HepG2 (cell line): Measurements from ENCODE around the gene MT1A. TPM values are rescaled to one million over a fixed set of nuclear protein-coding genes. Genes with fewer than 3 reads are reported as not detected.
A peak's percentile ranks its signal among the peaks of the same experiment; 100 is the strongest.

Experiments
- FOXC1 ChIP-seq: sonication (generic); formaldehyde crosslinking; IDR thresholded peaks from 2 replicates; pipeline ENCODE4 v1.8.0; 2022; ENCODE audit warnings: mild to moderate bottlenecking, missing genetic modification reagents, borderline replicate concordance
- HDAC6 ChIP-seq: fragments of 200-600 bp; sonication (generic); IDR thresholded peaks from 2 replicates; pipeline ENCODE4 v1.7.0; 2017; ENCODE audit warnings: mild to moderate bottlenecking, antibody characterized with exemption, low read length, low read depth
- MED13 ChIP-seq: sonication (generic); formaldehyde crosslinking; IDR thresholded peaks from 2 replicates; pipeline ENCODE4 v1.5.0; 2020; ENCODE audit warnings: missing genetic modification reagents
- SNAI1 ChIP-seq: sonication (generic); formaldehyde crosslinking; IDR thresholded peaks from 2 replicates; pipeline ENCODE4 v1.5.0; 2020; ENCODE audit warnings: mild to moderate bottlenecking, missing genetic modification reagents, borderline replicate concordance
- SNAPC4 ChIP-seq: sonication (generic); formaldehyde crosslinking; IDR thresholded peaks from 2 replicates; pipeline ENCODE4 v1.4.0; 2020; ENCODE audit warnings: mild to moderate bottlenecking, missing genetic modification reagents
- TOE1 ChIP-seq: sonication (generic); formaldehyde crosslinking; IDR thresholded peaks from 2 replicates; pipeline ENCODE4 v1.4.0; 2020; ENCODE audit warnings: mild to moderate bottlenecking, missing genetic modification reagents
- ZFP37 ChIP-seq: sonication (generic); formaldehyde crosslinking; IDR thresholded peaks from 2 replicates; pipeline ENCODE4 v1.4.0; 2020; ENCODE audit warnings: missing genetic modification reagents, borderline replicate concordance
- ZHX1 ChIP-seq: sonication (generic); formaldehyde crosslinking; IDR thresholded peaks from 2 replicates; pipeline ENCODE4 v1.8.1; 2022; ENCODE audit warnings: low read depth, mild to moderate bottlenecking, missing genetic modification reagents
- ZNF12 ChIP-seq: sonication (generic); formaldehyde crosslinking; IDR thresholded peaks from 2 replicates; pipeline ENCODE4 v1.5.0; 2020; ENCODE audit warnings: missing genetic modification reagents
- ZNF121 ChIP-seq: sonication (generic); formaldehyde crosslinking; IDR thresholded peaks from 2 replicates; pipeline ENCODE4 v1.5.0; 2020; ENCODE audit warnings: mild to moderate bottlenecking, missing genetic modification reagents
- ZNF205 ChIP-seq: IDR thresholded peaks from 2 replicates; pipeline ENCODE4 v1.6.1; 2018; ENCODE audit warnings: missing biosample characterization, missing genetic modification reagents
- ZNF3 ChIP-seq: IDR thresholded peaks from 2 replicates; pipeline ENCODE4 v1.7.0; 2017; ENCODE audit warnings: inconsistent platforms
- ZNF484 ChIP-seq: sonication (generic); formaldehyde crosslinking; IDR thresholded peaks from 2 replicates; pipeline ENCODE4 v1.5.1; 2020; ENCODE audit warnings: mild to moderate bottlenecking, low read depth, missing genetic modification reagents, borderline replicate concordance
- ZNF652 ChIP-seq: IDR thresholded peaks from 2 replicates; pipeline ENCODE4 v1.6.1; 2016; ENCODE audit warnings: low read depth, borderline replicate concordance
- polyA plus RNA-seq, 8 experiments: library from polyadenylated mRNA; depleted of rRNA in 3 of 8; stranded (reverse) in 7 of 8; unstranded in 1 of 8; fragments of >200 nt; fragmentation: Illumina TruSeq in 4 of 8; extraction: Trizol in 4 of 8; gene quantifications; 2 replicates each; pipeline versions ENCODE4 v1.2.1 to v1.2.3, GENCODE V29; 2011 to 2016; ENCODE audit warnings: low read depth in 4 of 8, missing spikeins in 1 of 8, mixed read lengths in 1 of 8; ENCODE audit not compliant: insufficient read depth in 1 of 8
- total RNA-seq, 5 experiments: library from RNA; depleted of rRNA; stranded (reverse); fragments of >200 nt; fragmentation: Illumina TruSeq; extraction: Trizol; gene quantifications; 2 replicates each; pipeline ENCODE4 v1.2.3, GENCODE V29; 2016; ENCODE audit warnings: low read depth in 1 of 5
- TF ChIP-seq, protein P1 (sequence below): sonication (generic); formaldehyde crosslinking; conservative IDR thresholded peaks from 2 replicates; pipeline ENCODE4 v1.4.0; 2020; ENCODE audit warnings: missing genetic modification reagents
- TF ChIP-seq, protein P2 (sequence below): sonication (generic); formaldehyde crosslinking; IDR thresholded peaks from 2 replicates; pipeline ENCODE4 v1.4.0; 2020; ENCODE audit warnings: missing genetic modification reagents

Gene MT1A
- total and polyA plus RNA-seq, 2 of the 13 experiments (the other 11 are each of a cell fraction or from before 2014, with no cell fraction given) = 8.3 to 10.4 TPM

GRCh38 chr16:56667581-56668571 is 29.4 kb downstream of the MT1A start, which contains the start of gene MT1G (continued):
- TF ChIP-seq ZNF652 (CRISPR knock-in tag) (no peak), ZFP37 (CRISPR knock-in tag) (peak; percentile 23; the same call in 1 of the 2 replicates), TOE1 (CRISPR knock-in tag) (no peak), ZNF121 (CRISPR knock-in tag) (no peak), ZNF3 (no peak), ZNF12 (no peak), HDAC6 (no peak), ZNF484 (CRISPR knock-in tag) (no peak), SNAI1 (CRISPR knock-in tag) (0 out of 2 replicates have a peak, but pooled peaks have one; percentile 45), ZNF205 (CRISPR knock-in tag) (no peak), ZHX1 (CRISPR knock-in tag) (no peak), MED13 (CRISPR knock-in tag) (no peak), FOXC1 (CRISPR knock-in tag) (0 out of 2 replicates have a peak, but pooled peaks have one; percentile 16), SNAPC4 (CRISPR knock-in tag) (no peak)
- TF ChIP-seq, protein P1, sequence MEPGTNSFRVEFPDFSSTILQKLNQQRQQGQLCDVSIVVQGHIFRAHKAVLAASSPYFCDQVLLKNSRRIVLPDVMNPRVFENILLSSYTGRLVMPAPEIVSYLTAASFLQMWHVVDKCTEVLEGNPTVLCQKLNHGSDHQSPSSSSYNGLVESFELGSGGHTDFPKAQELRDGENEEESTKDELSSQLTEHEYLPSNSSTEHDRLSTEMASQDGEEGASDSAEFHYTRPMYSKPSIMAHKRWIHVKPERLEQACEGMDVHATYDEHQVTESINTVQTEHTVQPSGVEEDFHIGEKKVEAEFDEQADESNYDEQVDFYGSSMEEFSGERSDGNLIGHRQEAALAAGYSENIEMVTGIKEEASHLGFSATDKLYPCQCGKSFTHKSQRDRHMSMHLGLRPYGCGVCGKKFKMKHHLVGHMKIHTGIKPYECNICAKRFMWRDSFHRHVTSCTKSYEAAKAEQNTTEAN = peak; percentile 33; the same call in 1 of the 2 replicates
- TF ChIP-seq, protein P2, sequence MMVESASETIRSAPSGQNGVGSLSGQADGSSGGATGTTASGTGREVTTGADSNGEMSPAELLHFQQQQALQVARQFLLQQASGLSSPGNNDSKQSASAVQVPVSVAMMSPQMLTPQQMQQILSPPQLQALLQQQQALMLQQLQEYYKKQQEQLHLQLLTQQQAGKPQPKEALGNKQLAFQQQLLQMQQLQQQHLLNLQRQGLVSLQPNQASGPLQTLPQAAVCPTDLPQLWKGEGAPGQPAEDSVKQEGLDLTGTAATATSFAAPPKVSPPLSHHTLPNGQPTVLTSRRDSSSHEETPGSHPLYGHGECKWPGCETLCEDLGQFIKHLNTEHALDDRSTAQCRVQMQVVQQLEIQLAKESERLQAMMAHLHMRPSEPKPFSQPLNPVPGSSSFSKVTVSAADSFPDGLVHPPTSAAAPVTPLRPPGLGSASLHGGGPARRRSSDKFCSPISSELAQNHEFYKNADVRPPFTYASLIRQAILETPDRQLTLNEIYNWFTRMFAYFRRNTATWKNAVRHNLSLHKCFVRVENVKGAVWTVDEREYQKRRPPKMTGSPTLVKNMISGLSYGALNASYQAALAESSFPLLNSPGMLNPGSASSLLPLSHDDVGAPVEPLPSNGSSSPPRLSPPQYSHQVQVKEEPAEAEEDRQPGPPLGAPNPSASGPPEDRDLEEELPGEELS (CRISPR knock-in tag) = peak; percentile 19; the same call in 1 of the 2 replicates
